ENCODE data around the gene MRPS14.

MRPS14 gene

GRCh38 chr1:174988539-174988938, 34.7 kb downstream of the MRPS14 start:
- FAIRE-seq (no peak), DNase-seq (ENCODE audit: low spot score) (no peak)

- no peak for DNase-seq (ENCODE audit: low spot score)
- FAIRE-seq: no peak
These were observed 38.3 kb downstream of the MRPS14 start for GRCh38 chr1:174984952-174985351.

- FAIRE-seq: no peak
- DNase-seq (ENCODE audit: low spot score): no peak
These were observed 40.1 kb downstream of the MRPS14 start for GRCh38 chr1:174982971-174983689.

- DNase-seq (ENCODE audit: low spot score) (peak; percentile 34), FAIRE-seq (no peak)
These were observed 46.7 kb downstream of the MRPS14 start for GRCh38 chr1:174976436-174977108.

- FAIRE-seq: no peak
- no peak for DNase-seq (ENCODE audit: low spot score)
These were observed 47.5 kb downstream of the MRPS14 start for GRCh38 chr1:174975764-174976163.

GRCh38 chr1:174974711-174975119, 48.5 kb downstream of the MRPS14 start:
- DNase-seq (ENCODE audit: low spot score): no peak
- FAIRE-seq: no peak

GRCh38 chr1:174971902-174972301, 51.3 kb downstream of the MRPS14 start:
- no peak for DNase-seq (ENCODE audit: low spot score)
- FAIRE-seq: no peak

GRCh38 chr1:174971466-174971865, 51.8 kb downstream of the MRPS14 start:
- FAIRE-seq (no peak), DNase-seq (ENCODE audit: low spot score) (no peak)

- FAIRE-seq (no peak), DNase-seq (ENCODE audit: low spot score) (peak; percentile 36)
These were observed 53.2 kb downstream of the MRPS14 start for GRCh38 chr1:174969977-174970376.

GRCh38 chr1:174968750-174969244, 54.4 kb downstream of the MRPS14 start:
- DNase-seq (ENCODE audit: low spot score) (peak; percentile 42), FAIRE-seq (no peak)

- no peak for DNase-seq (ENCODE audit: low spot score)
These were observed 55.1 kb downstream of the MRPS14 start for GRCh38 chr1:174967845-174968705.

GRCh38 chr1:174966008-174966572, 57.1 kb downstream of the MRPS14 start:
- FAIRE-seq (no peak), DNase-seq (ENCODE audit: low spot score) (no peak)

More at GRCh38 chr1:174967845-174968705, 55.1 kb downstream of the MRPS14 start:
- no peak for FAIRE-seq

GRCh38 chr1:174965362-174966007, 57.7 kb downstream of the MRPS14 start:
- FAIRE-seq (no peak), DNase-seq (ENCODE audit: low spot score) (no peak)

GRCh38 chr1:174964972-174965361, 58.3 kb downstream of the MRPS14 start:
- no peak for FAIRE-seq
- DNase-seq (ENCODE audit: low spot score): no peak

GRCh38 chr1:174964261-174964971, 58.8 kb downstream of the MRPS14 start:
- no peak for FAIRE-seq

GRCh38 chr1:174963529-174964125, 59.6 kb downstream of the MRPS14 start:
- no peak for FAIRE-seq

More at GRCh38 chr1:174964261-174964971, 58.8 kb downstream of the MRPS14 start:
- DNase-seq (ENCODE audit: low spot score): no peak

More at GRCh38 chr1:174963529-174964125, 59.6 kb downstream of the MRPS14 start:
- no peak for DNase-seq (ENCODE audit: low spot score)
